ENCODE measurements around the gene ANO8.
"Not testable (repeated sequence)": the region's sequence is repeated elsewhere in the genome, so short reads cannot be mapped to it uniquely, and the experiment has no call there.

ANO8 gene

GRCh38 chr19:17306285-17306714 is 28.4 kb downstream of the ANO8 start:
- DNase-seq = no peak

GRCh38 chr19:17305517-17306284 is 29.0 kb downstream of the ANO8 start, which contains the start of gene MRPL34:
Gene MRPL34 (plus strand): TSS chr19:17305872. CDS start chr19:17305893, 21 bp downstream.
- DNase-seq = peak; percentile 97

- no peak for DNase-seq
These were observed 29.5 kb downstream of the ANO8 start for GRCh38 chr19:17305216-17305516.

- no peak for DNase-seq
These were observed 30.1 kb downstream of the ANO8 start for GRCh38 chr19:17304386-17305215.

- DNase-seq = no peak
These were observed 30.8 kb downstream of the ANO8 start for GRCh38 chr19:17303940-17304267.

GRCh38 chr19:17303167-17303939 is 31.3 kb downstream of the ANO8 start, which contains the start of gene ABHD8:
Gene ABHD8 (minus strand): TSS chr19:17303425. CDS start chr19:17301616, 1,809 bp downstream.
- DNase-seq = peak; percentile 94

GRCh38 chr19:17302391-17303166 is 32.1 kb downstream of the ANO8 start:
- DNase-seq = no peak

- no peak for DNase-seq
These were observed 33.5 kb downstream of the ANO8 start for GRCh38 chr19:17300992-17301619.

- DNase-seq = no peak
These were observed 37.7 kb downstream of the ANO8 start for GRCh38 chr19:17296976-17297375.

GRCh38 chr19:17296273-17296672 is 38.4 kb downstream of the ANO8 start:
- no peak for DNase-seq

- not testable (repeated sequence) for DNase-seq
These were observed 39.1 kb downstream of the ANO8 start for GRCh38 chr19:17295551-17295950.

GRCh38 chr19:17294051-17294891 is 40.4 kb downstream of the ANO8 start:
- DNase-seq = no peak

GRCh38 chr19:17293605-17294004 is 41.0 kb downstream of the ANO8 start:
- DNase-seq = no peak

GRCh38 chr19:17292301-17293074 is 42.2 kb downstream of the ANO8 start:
- DNase-seq = no peak

GRCh38 chr19:17289489-17289888 is 45.2 kb downstream of the ANO8 start:
- DNase-seq = no peak

GRCh38 chr19:17286752-17287151 is 47.9 kb downstream of the ANO8 start:
- no peak for DNase-seq

GRCh38 chr19:17286263-17286662 is 48.4 kb downstream of the ANO8 start:
- no peak for DNase-seq

GRCh38 chr19:17285415-17286135 is 49.1 kb downstream of the ANO8 start:
- DNase-seq = no peak

GRCh38 chr19:17283504-17283996 is 51.1 kb downstream of the ANO8 start:
- DNase-seq = no peak

Measured in NCI-H1436 (cell line).